HUES48 (cell line): ENCODE measurements around the gene CDKL1.

Experiments
- H3K27ac ChIP-seq: one replicate; pipeline ENCODE4 v1.7.0; 2013; ENCODE audit warnings: low read depth, low read length, inconsistent platforms
- H3K27me3 ChIP-seq: 2 replicates; pipeline ENCODE4 v1.6.1; 2013; ENCODE audit warnings: mild to moderate bottlenecking, low read length; ENCODE audit not compliant: control insufficient read depth, insufficient read depth
- H3K36me3 ChIP-seq: 2 replicates; pipeline ENCODE4 v1.6.1; 2013; ENCODE audit warnings: low read length; ENCODE audit not compliant: control insufficient read depth, insufficient read depth
- H3K4me1 ChIP-seq: 2 replicates; pipeline ENCODE4 v1.6.1; 2013; ENCODE audit warnings: mild to moderate bottlenecking, low read length; ENCODE audit not compliant: control insufficient read depth, insufficient read depth
- H3K4me3 ChIP-seq: 2 replicates; pipeline ENCODE4 v1.5.1; 2013; ENCODE audit warnings: mild to moderate bottlenecking, low read depth, low read length
- H3K9ac ChIP-seq: 2 replicates; pipeline ENCODE4 v1.6.1; 2013; ENCODE audit warnings: mild to moderate bottlenecking, low read depth, low read length, moderate library complexity
- H3K9me3 ChIP-seq: 2 replicates; pipeline ENCODE4 v1.6.1; 2013; ENCODE audit warnings: low read length; ENCODE audit not compliant: control insufficient read depth, insufficient read depth

Gene CDKL1

DNA sequence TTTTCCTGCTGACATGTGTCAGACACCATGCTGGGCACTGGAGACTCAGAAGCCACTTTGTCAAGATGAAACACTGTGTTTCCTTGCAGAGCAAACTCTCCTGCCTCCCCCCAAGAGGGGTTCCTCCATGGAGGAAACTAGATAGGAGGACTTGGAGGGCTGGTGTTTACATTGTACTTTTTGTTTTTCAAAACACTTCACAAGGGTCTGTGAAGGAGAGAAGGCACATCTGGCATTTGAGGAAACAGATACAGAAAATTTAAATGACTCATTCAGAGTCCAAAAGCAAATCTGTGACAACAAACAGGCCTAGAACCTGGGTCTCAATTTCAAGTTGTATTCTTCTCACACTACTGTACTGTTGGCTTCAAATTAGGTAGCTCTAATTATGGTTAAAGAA is 6.7 kb upstream of the CDKL1 start:
- Histone ChIP-seq H3K36me3 (no peaks in the 10 kb centered on the region), H3K4me1 (peaks cover 4% of the 10 kb centered on the region), H3K27ac (no peak overlapping the region), H3K9me3 (no peaks in the 10 kb centered on the region), H3K9ac (no peak overlapping the region), H3K4me3 (no peak overlapping the region), H3K27me3 (peaks cover under 1% of the 10 kb centered on the region; the same call in 1 of the 2 replicates)

DNA sequence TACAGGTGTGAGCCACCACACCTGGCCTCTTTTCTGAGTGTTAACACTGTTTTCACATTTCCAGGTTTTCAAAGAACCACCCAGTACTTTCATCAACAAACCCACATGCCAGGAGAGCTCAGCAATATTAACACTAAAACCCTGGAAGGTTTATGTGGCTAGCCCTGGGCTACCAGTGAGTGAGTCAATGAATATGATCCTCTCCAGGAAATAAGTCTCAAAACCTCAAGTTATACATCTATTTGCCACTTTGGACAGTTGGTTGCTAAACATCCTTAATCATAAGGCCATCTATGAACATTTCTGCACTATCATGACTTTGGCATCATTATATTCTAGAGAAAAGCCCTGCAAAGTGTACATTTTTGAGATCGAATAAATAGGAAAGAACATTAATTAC is 6.3 kb upstream of the CDKL1 start:
- Histone ChIP-seq H3K27me3 (peaks cover 5% of the 10 kb centered on the region), H3K4me1 (peaks cover 4% of the 10 kb centered on the region), H3K36me3 (no peaks in the 10 kb centered on the region), H3K4me3 (no peak overlapping the region), H3K9me3 (no peaks in the 10 kb centered on the region), H3K9ac (no peak overlapping the region), H3K27ac (no peak overlapping the region)

DNA sequence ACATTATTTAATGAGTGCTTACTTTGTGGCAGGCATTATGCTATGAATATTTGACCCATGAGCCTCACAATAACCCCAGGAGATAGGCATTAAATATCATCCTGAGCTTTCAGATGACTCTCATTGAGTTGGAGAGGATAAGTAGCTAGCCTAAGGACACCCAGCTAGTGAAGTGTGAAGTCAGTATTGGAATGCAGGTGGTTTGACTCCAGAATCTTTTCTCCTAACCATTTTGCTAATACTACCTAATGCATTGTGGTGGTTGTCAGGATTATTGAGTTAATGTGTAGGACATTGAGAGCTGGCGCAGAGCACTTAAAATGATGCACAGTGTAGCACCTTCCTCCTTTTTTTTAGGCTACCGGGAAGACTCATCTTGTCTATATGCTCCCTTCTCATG is 3.8 kb upstream of the CDKL1 start:
- Histone ChIP-seq H3K4me1 (peaks cover 12% of the 10 kb centered on the region), H3K4me3 (no peak overlapping the region), H3K27me3 (peaks cover 22% of the 10 kb centered on the region), H3K27ac (no peak overlapping the region), H3K9me3 (no peaks in the 10 kb centered on the region), H3K36me3 (no peaks in the 10 kb centered on the region), H3K9ac (no peak overlapping the region)

GRCh38 chr14:50399251-50400032 is 2.8 kb upstream of the CDKL1 start:
- Histone ChIP-seq H3K27ac (no peak overlapping the region), H3K4me3 (no peak overlapping the region), H3K27me3 (peaks cover 26% of the 10 kb centered on the region), H3K36me3 (no peaks in the 10 kb centered on the region), H3K9me3 (no peaks in the 10 kb centered on the region), H3K9ac (no peak overlapping the region), H3K4me1 (peaks cover 12% of the 10 kb centered on the region)

DNA sequence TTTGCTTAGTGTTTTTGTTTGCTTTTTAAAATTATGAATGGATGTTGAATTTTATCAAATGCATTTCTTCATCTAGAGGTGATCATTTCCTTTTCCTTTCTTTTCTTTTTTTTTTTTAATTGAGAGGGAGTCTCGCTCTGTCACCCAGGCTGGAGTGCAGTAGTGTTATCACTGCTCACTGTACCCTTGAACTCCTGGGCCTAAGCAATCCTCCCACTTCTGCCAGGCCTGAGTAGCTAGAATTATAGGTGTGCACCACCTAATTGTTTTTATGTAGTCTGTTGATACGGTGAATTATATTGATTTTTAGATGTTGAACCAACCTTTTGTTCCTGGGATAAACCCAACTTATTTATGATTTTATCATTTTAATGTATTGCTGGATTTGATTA is 1.5 kb upstream of the CDKL1 start:
- Histone ChIP-seq H3K4me3 (no peak overlapping the region), H3K9ac (no peak overlapping the region), H3K27ac (no peak overlapping the region), H3K9me3 (no peaks in the 10 kb centered on the region), H3K36me3 (no peaks in the 10 kb centered on the region), H3K27me3 (peaks cover 26% of the 10 kb centered on the region), H3K4me1 (peaks cover 12% of the 10 kb centered on the region)

DNA sequence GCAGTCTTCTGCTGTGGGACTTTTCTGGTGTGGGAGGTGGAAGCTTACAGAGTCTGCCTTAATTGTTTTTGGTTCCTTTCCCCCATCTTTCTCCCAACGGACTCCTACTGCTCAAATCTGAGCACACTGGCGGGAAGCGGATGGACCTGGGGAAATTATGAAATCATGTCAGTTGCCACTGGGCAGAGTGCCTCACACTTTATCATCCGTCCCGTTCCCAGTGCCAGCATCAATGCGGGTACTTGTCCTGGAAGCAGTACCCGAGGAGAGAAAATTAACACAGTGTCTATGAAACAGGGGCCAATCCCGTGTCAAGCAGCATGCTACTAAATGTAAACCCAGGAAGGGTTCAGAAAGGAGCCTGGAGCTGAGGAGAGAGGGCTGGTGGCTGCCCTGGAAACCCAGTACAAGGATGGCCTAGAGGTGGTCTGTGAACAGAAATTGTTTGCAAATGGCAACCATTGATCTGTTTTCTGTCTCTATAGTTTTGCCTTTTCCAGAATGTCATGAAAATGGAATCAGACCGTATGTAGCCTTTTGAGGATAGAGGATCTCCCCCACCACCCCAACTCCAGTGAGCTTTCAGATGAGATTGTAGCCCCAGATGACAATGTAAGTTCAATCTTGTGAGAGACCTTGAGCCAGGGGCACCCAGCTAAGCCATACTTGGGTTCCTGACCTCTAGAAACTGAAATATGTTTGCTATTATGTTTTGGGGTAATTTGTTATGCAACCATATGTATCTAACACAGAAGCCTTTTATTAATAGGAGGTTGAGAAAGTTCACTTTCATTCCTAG is 908 bp upstream of the CDKL1 start:
- no peak overlapping the region for H3K27ac ChIP-seq
- H3K27me3 ChIP-seq: peaks cover 26% of the 10 kb centered on the region
- peaks cover 12% of the 10 kb centered on the region for H3K4me1 ChIP-seq
- 0 out of 2 replicates have a peak overlapping the region, but pooled peaks have one; percentile 64 for H3K9ac ChIP-seq
- peak overlapping the region; percentile 79 for H3K4me3 ChIP-seq
- no peaks in the 10 kb centered on the region for H3K36me3 ChIP-seq
- H3K9me3 ChIP-seq: no peaks in the 10 kb centered on the region

DNA sequence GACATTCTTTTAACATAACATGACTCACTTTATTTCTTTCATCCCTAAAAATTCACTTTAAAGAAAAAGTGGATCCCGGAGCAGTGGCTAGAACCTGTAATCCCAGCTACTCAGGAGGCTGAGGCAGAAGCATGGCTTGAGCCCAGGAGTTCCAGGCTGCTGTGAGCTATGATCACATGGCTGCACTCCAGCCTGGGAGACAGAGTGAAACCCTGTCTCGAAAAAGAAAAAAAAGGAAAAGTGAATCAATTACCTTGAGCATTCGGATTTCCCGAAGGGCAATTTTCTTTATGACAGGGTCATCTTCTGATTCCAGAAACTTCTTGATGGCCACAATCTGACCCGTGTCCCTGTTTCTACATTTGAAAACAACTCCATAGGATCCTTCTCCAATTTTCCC is 1.2 kb downstream of the CDKL1 start:
- Histone ChIP-seq H3K9me3 (no peaks in the 10 kb centered on the region), H3K27me3 (peaks cover 26% of the 10 kb centered on the region), H3K36me3 (no peaks in the 10 kb centered on the region), H3K4me1 (peaks cover 8% of the 10 kb centered on the region; the same call in 1 of the 2 replicates), H3K27ac (no peak overlapping the region), H3K9ac (no peak overlapping the region), H3K4me3 (peak overlapping the region; percentile 79; the same call in 1 of the 2 replicates)

DNA sequence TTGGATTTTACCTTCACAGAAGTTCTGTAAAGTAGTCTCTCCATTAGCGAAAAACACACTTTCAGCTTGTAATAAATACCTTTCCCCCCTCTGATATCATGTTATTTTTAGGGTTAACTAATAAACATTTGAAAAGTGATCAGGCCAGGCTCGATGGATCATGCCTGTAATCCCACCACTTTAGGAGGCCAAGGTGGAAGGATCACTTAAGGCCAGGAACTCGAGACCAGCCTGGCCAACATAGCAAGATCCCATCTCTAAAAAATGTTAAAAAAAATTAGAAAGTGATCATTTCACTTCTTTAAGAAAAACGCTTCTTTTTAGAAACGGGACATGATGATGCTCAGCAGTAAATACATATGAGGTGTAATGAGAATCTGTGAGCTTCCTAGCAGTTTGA is 2.0 kb downstream of the CDKL1 start:
- no peaks in the 10 kb centered on the region for H3K36me3 ChIP-seq
- peaks cover 26% of the 10 kb centered on the region for H3K27me3 ChIP-seq
- H3K4me3 ChIP-seq: no peak overlapping the region
- H3K4me1 ChIP-seq: peaks cover 8% of the 10 kb centered on the region; the same call in 1 of the 2 replicates
- no peak overlapping the region for H3K27ac ChIP-seq
- no peak overlapping the region for H3K9ac ChIP-seq
- no peaks in the 10 kb centered on the region for H3K9me3 ChIP-seq

DNA sequence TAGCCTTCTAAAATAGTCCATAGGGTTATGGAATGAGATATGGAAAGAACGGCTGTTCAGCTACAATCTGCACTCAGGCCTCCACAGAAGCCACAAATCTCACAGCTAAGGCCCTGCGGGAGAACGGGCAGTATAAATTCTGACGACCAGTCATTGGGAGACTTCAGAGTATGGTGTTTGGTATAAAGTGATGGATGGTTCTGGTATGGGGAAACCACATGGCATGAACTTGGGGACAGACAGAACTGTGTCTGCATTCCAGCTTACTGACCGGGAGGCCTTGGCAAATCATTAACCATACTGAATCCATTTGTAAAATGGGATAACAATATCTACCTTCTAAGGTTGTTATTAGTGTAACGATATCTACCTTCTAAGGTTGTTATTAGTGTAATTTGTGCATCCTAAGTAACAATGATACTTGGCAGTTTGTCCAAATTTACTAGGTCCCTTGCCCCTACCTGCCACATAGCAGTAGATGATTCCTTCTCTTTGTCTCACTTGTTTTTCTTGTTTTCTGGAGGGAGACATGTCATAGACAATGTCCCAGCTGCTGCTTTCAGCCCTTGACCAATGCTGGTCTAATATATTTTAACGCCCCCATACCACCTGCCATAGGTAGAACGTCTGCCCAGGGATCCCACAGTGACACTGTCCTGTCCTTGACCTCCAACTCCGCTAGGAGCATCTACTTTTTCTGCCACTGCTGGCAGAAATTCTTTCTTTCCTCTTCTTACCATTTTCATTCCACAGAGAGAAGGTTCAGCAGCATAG is 6.8 kb downstream of the CDKL1 start:
- no peak overlapping the region for H3K27ac ChIP-seq
- no peak overlapping the region for H3K4me3 ChIP-seq
- no peaks in the 10 kb centered on the region for H3K9me3 ChIP-seq
- no peaks in the 10 kb centered on the region for H3K27me3 ChIP-seq
- no peak overlapping the region for H3K9ac ChIP-seq
- no peaks in the 10 kb centered on the region for H3K36me3 ChIP-seq
- H3K4me1 ChIP-seq: 0 out of 2 replicates have a peak, but pooled peaks cover 2% of the 10 kb centered on the region

DNA sequence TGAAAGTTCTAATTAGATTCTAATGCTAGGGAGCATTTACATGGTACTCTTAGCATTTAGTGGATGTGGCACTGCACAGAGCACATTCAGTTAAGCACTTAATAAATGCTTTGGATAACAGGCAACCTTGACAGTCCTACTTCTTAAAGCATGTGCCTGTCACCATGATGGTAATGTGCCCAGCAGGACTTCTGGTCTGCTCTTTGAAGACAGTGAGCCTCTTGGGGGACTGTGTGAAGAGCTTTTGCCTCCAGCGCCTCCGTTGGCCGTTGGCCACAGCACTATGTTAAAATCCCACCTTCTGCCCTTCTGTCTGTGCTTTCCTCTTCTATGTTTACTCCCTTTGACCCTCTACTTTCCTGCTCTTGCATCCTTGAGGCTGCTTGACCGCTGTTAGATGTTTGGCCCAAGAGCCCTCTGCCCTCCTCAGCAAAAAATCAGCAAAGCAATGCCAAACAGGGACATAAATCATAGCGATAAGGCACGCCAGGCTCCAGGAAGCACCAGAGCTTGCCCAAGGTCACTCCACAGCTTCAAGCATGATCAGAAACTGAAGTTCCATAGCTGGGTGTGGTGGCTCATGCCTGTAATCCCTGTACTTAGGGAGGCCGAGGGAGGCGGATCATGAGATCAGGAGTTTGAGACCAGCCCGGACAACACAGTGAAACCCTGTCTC is 8.3 kb downstream of the CDKL1 start:
- Histone ChIP-seq H3K9ac (no peak overlapping the region), H3K4me3 (no peak overlapping the region), H3K27me3 (no peaks in the 10 kb centered on the region), H3K9me3 (no peaks in the 10 kb centered on the region), H3K36me3 (no peaks in the 10 kb centered on the region), H3K4me1 (0 out of 2 replicates have a peak, but pooled peaks cover 2% of the 10 kb centered on the region), H3K27ac (no peak overlapping the region)
